Gastroesophageal sphincter (tissue), 2 donors: Measurements from ENCODE around the gene MIER1.

ENCODE experiments used
- EP300 ChIP-seq: sonication (generic); formaldehyde crosslinking; IDR thresholded peaks from one replicate; pipeline ENCODE4 v1.6.1; 2017; ENCODE audit warnings: antibody characterized with exemption, mild to moderate bottlenecking
- POLR2AphosphoS5 ChIP-seq: sonication (generic); formaldehyde crosslinking; IDR thresholded peaks from one replicate; pipeline ENCODE4 v1.6.1; 2017; ENCODE audit warnings: antibody characterized with exemption

DNA sequence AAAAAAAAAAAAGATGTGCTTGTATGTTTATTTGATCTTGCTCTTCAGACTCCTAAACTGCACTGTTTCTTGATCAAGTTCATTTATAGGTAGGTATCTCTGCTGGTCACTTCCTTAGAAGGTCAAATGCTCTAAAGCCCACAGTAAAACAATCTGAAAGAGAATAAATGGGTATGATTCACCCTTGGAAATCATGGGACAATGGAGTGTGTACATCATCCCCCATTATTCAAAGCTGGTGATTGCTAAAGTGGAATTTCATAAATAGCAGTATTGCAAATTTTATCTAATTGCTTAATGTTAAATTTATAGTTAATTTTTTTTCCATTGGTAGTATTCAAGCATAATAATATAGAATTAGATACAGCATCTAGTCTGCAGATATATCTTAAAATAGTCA, 53.4 kb downstream of the MIER1 start:
- no peak for TF ChIP-seq POLR2AphosphoS5
- TF ChIP-seq EP300: no peak
